Activated naive CD4-positive, alpha-beta T cell (primary cell): ENCODE data around the gene KCNA1.

ENCODE experiments used
- DNase-seq, 4 experiments: peaks; one replicate each; lab custom pipeline; 2025; lab: John Stamatoyannopoulos, UW

Gene KCNA1

GRCh38 chr12:4911316-4911994, 1.8 kb downstream of the KCNA1 start:
- DNase-seq = no peak

GRCh38 chr12:4914720-4915119, 5.0 kb downstream of the KCNA1 start:
- no peak for DNase-seq

- DNase-seq = no peak
These were observed 6.0 kb downstream of the KCNA1 start for GRCh38 chr12:4915752-4916151.

- DNase-seq = no peak
These were observed 9.4 kb downstream of the KCNA1 start for GRCh38 chr12:4918950-4919660.

- no peak for DNase-seq
These were observed 22.9 kb downstream of the KCNA1 start for GRCh38 chr12:4932576-4932975.

- DNase-seq = no peak
These were observed 23.7 kb downstream of the KCNA1 start for GRCh38 chr12:4933411-4933810.

- DNase-seq = no peak
These were observed 24.8 kb downstream of the KCNA1 start for GRCh38 chr12:4934407-4935035.

GRCh38 chr12:4938900-4939299, 29.2 kb downstream of the KCNA1 start:
- DNase-seq = no peak

- DNase-seq = no peak
These were observed 29.8 kb downstream of the KCNA1 start for GRCh38 chr12:4939418-4940023.

GRCh38 chr12:4943067-4943937, 33.6 kb downstream of the KCNA1 start:
- no peak for DNase-seq

GRCh38 chr12:4943938-4944284, 34.2 kb downstream of the KCNA1 start:
- no peak for DNase-seq

GRCh38 chr12:4947253-4947652, 37.5 kb downstream of the KCNA1 start:
- no peak for DNase-seq

GRCh38 chr12:4951083-4951482, 41.4 kb downstream of the KCNA1 start:
- no peak for DNase-seq

- DNase-seq = no peak
These were observed 41.9 kb downstream of the KCNA1 start for GRCh38 chr12:4951601-4952000.

- no peak for DNase-seq
These were observed 45.1 kb downstream of the KCNA1 start for GRCh38 chr12:4954621-4955354.

- no peak for DNase-seq
These were observed 46.3 kb downstream of the KCNA1 start for GRCh38 chr12:4956054-4956453.

GRCh38 chr12:4956968-4957367, 47.3 kb downstream of the KCNA1 start:
- no peak for DNase-seq

GRCh38 chr12:4957761-4958160, 48.1 kb downstream of the KCNA1 start:
- no peak for DNase-seq

- no peak for DNase-seq
These were observed 49.1 kb downstream of the KCNA1 start for GRCh38 chr12:4958697-4959375.

- no peak for DNase-seq
These were observed 49.7 kb downstream of the KCNA1 start for GRCh38 chr12:4959381-4959780.

GRCh38 chr12:4960030-4960429, 50.3 kb downstream of the KCNA1 start:
- no peak for DNase-seq
